ENCODE data around the gene ARF6. TPM values are rescaled to one million over a fixed set of nuclear protein-coding genes. Genes with fewer than 3 reads are reported as not detected.

The ARF6 gene
- total and polyA plus RNA-seq, 2 experiments from 2014 or later = 22.5 to 27.8 TPM

GRCh38 chr14:49924852-49925251, 32.0 kb downstream of the ARF6 start:
- no peaks in the 10 kb centered on the region for H3K4me1 ChIP-seq (ENCODE audit: low read depth)

GRCh38 chr14:49926803-49927202, 33.9 kb downstream of the ARF6 start:
- DNase-seq (ENCODE audit: low read depth in 1 of 2, low spot score in 1 of 2) = no peak
- no peak overlapping the region for H3K27ac ChIP-seq
- no peaks in the 10 kb centered on the region for H3K9me3 ChIP-seq (ENCODE audit: low read depth)
- no peaks in the 10 kb centered on the region for H3K36me3 ChIP-seq
- H3K4me3 ChIP-seq = no peak overlapping the region
- H3K27me3 ChIP-seq = no peaks in the 10 kb centered on the region
- TF ChIP-seq CTCF (IDR thresholded peaks at IDR 0.05; ENCODE audit: low read depth, low read length) = no peak
- no peaks in the 10 kb centered on the region for H3K4me1 ChIP-seq (ENCODE audit: low read depth)

More at GRCh38 chr14:49924852-49925251, 32.0 kb downstream of the ARF6 start:
- Histone ChIP-seq H3K27ac (no peak overlapping the region), H3K27me3 (no peaks in the 10 kb centered on the region), H3K9me3 (ENCODE audit: low read depth) (no peaks in the 10 kb centered on the region), H3K4me3 (no peak overlapping the region), H3K36me3 (no peaks in the 10 kb centered on the region)
- TF ChIP-seq CTCF (IDR thresholded peaks at IDR 0.05; ENCODE audit: low read depth, low read length) = no peak
- DNase-seq (ENCODE audit: low read depth in 1 of 2, low spot score in 1 of 2) = no peak

GRCh38 chr14:49928015-49928414, 35.1 kb downstream of the ARF6 start:
- DNase-seq (ENCODE audit: low read depth in 1 of 2, low spot score in 1 of 2) = no peak

GRCh38 chr14:49930720-49931119, 37.8 kb downstream of the ARF6 start:
- no peak for DNase-seq (ENCODE audit: low read depth in 1 of 2, low spot score in 1 of 2)
- Histone ChIP-seq H3K4me1 (ENCODE audit: low read depth) (no peaks in the 10 kb centered on the region), H3K36me3 (no peaks in the 10 kb centered on the region), H3K4me3 (no peak overlapping the region), H3K27me3 (no peaks in the 10 kb centered on the region), H3K9me3 (ENCODE audit: low read depth) (no peaks in the 10 kb centered on the region), H3K27ac (no peak overlapping the region)
- no peak for TF ChIP-seq CTCF (IDR thresholded peaks at IDR 0.05; ENCODE audit: low read depth, low read length)

More at GRCh38 chr14:49928015-49928414, 35.1 kb downstream of the ARF6 start:
- no peaks in the 10 kb centered on the region for H3K9me3 ChIP-seq (ENCODE audit: low read depth)
- H3K36me3 ChIP-seq = no peaks in the 10 kb centered on the region
- no peak overlapping the region for H3K27ac ChIP-seq
- no peak overlapping the region for H3K4me3 ChIP-seq
- H3K4me1 ChIP-seq (ENCODE audit: low read depth) = no peaks in the 10 kb centered on the region
- no peak for TF ChIP-seq CTCF (IDR thresholded peaks at IDR 0.05; ENCODE audit: low read depth, low read length)
- no peaks in the 10 kb centered on the region for H3K27me3 ChIP-seq

GRCh38 chr14:49931523-49931922, 38.6 kb downstream of the ARF6 start:
- H3K36me3 ChIP-seq = no peaks in the 10 kb centered on the region
- no peaks in the 10 kb centered on the region for H3K27me3 ChIP-seq
- no peak for DNase-seq (ENCODE audit: low read depth in 1 of 2, low spot score in 1 of 2)
- no peak overlapping the region for H3K4me3 ChIP-seq
- no peaks in the 10 kb centered on the region for H3K4me1 ChIP-seq (ENCODE audit: low read depth)
- H3K27ac ChIP-seq = no peak overlapping the region
- H3K9me3 ChIP-seq (ENCODE audit: low read depth) = no peaks in the 10 kb centered on the region
- no peak for TF ChIP-seq CTCF (IDR thresholded peaks at IDR 0.05; ENCODE audit: low read depth, low read length)

- no peaks in the 10 kb centered on the region for H3K9me3 ChIP-seq (ENCODE audit: low read depth)
- TF ChIP-seq CTCF (IDR thresholded peaks at IDR 0.05; ENCODE audit: low read depth, low read length) = no peak
- no peaks in the 10 kb centered on the region for H3K36me3 ChIP-seq
- no peak for DNase-seq (ENCODE audit: low read depth in 1 of 2, low spot score in 1 of 2)
- H3K4me1 ChIP-seq (ENCODE audit: low read depth) = no peaks in the 10 kb centered on the region
- H3K27me3 ChIP-seq = no peaks in the 10 kb centered on the region
- no peak overlapping the region for H3K27ac ChIP-seq
- H3K4me3 ChIP-seq = no peak overlapping the region
Observed at GRCh38 chr14:49933128-49933527, 40.2 kb downstream of the ARF6 start.
